ENCODE measurements around the gene RUFY2. TPM values are rescaled to one million over a fixed set of nuclear protein-coding genes. Genes with fewer than 3 reads are reported as not detected.

RUFY2 gene
- total and polyA plus RNA-seq, 2 experiments from 2014 or later = 10.3 to 17.3 TPM

DNA sequence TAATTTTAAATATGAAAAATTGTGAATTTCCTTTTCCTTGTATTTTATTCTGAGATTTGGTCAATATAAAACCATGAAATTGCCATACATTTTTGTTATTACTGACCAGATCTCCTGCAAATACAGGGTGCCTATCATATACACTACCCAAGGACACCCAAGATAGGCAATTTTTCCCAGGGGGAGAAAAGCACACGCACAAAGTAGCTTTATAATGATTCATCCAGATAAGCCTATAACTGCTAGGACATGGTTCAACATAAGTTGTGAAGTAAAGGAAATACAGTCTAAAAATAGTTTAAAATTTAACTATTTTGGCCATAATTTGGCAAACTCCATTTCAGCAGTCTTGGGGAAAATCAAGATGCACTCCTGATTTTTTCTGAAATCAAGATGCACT, 4.8 kb downstream of the RUFY2 start (continued):
- TF ChIP-seq NANOG (IDR thresholded peaks at IDR 0.05; ENCODE audit: borderline replicate concordance) = no peak
- TF ChIP-seq CTCF (conservative IDR thresholded peaks at IDR 0.05; ENCODE audit: low read depth in 2 of 2) = no peak
- no peak for TF ChIP-seq REST (IDR thresholded peaks at IDR 0.05; ENCODE audit: unreplicated experiment)
- TF ChIP-seq ZNF114 (CRISPR knock-in tag; IDR thresholded peaks at IDR 0.05) = no peak
- no peak for TF ChIP-seq EZH2 (IDR thresholded peaks at IDR 0.05; ENCODE audit: low read depth, unreplicated experiment)
- TF ChIP-seq EZH2phosphoT487 (IDR thresholded peaks at IDR 0.05; ENCODE audit: unreplicated experiment) = no peak

DNA sequence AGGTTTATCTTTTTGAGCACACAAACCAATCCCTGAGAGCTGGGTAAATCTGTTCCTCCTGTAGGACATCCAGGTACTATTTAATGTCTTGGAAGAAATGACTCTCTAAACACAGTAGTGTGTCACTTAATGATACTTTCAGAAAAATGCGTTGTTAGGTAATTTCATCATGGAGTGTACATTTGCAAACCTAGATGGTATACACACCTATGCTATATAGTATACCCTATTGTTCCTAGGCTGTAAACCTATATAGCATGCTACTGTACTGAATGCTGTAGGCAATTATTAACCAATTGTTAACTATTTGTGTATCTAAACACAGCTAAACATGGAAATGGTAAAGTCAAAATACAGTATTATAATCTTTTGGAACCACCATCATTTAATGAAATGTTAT, 10.1 kb downstream of the RUFY2 start:
- Histone ChIP-seq H3K4me1 (ENCODE audit: insufficient read depth) (no peaks in the 10 kb centered on the region), H3K27ac (ENCODE audit: low read depth) (no peak overlapping the region), H2AFZ (no peak overlapping the region), H3K36me3 (ENCODE audit: insufficient read depth) (peaks cover 11% of the 10 kb centered on the region), H3K4me3 (no peak overlapping the region), H3K79me2 (replicated peaks; ENCODE audit: insufficient read depth) (no peaks in the 10 kb centered on the region; the same call in 1 of the 2 replicates), H3K9me2 (ENCODE audit: insufficient read depth) (no peaks in the 10 kb centered on the region), H3F3A (replicated peaks; ENCODE audit: low read depth) (no peaks in the 10 kb centered on the region), H4K20me1 (replicated peaks; ENCODE audit: insufficient read depth) (peaks cover 4% of the 10 kb centered on the region; the same call in 1 of the 2 replicates), H3K4me2 (no peak overlapping the region), H3K27me3 (ENCODE audit: insufficient read depth) (no peaks in the 10 kb centered on the region)
- Mint-ChIP-seq H3K4me3 (no peak overlapping the region), H3K4me1 (no peaks in the 10 kb centered on the region), H3K36me3 (ENCODE audit: low read depth) (peaks cover 34% of the 10 kb centered on the region), H3K27me3 (ENCODE audit: insufficient read depth, low read depth, poor library complexity) (no peaks in the 10 kb centered on the region), H3K27ac (no peak overlapping the region), H3K9me3 (no peaks in the 10 kb centered on the region)
- DNase-seq (ENCODE audit: low spot score) (no peak), ATAC-seq (no peak)
- no peak for TF ChIP-seq ZNF114 (CRISPR knock-in tag; IDR thresholded peaks at IDR 0.05)

- H3K79me2 ChIP-seq (replicated peaks; ENCODE audit: insufficient read depth) = no peaks in the 10 kb centered on the region
- H3K27ac ChIP-seq (ENCODE audit: low read depth) = no peak overlapping the region
- no peaks in the 10 kb centered on the region for H3K9me2 ChIP-seq (ENCODE audit: insufficient read depth)
- Mint-ChIP-seq H3K36me3 (ENCODE audit: low read depth) (peaks cover 31% of the 10 kb centered on the region), H3K27me3 (ENCODE audit: insufficient read depth, low read depth, poor library complexity) (peaks cover 5% of the 10 kb centered on the region), H3K27ac (no peak overlapping the region), H3K9me3 (no peaks in the 10 kb centered on the region), H3K4me3 (no peak overlapping the region), H3K4me1 (no peaks in the 10 kb centered on the region)
- H3K4me2 ChIP-seq = no peak overlapping the region
- no peak overlapping the region for H2AFZ ChIP-seq
- no peaks in the 10 kb centered on the region for H3K27me3 ChIP-seq (ENCODE audit: insufficient read depth)
- no peaks in the 10 kb centered on the region for H3K36me3 ChIP-seq (ENCODE audit: insufficient read depth)
- no peak overlapping the region for H3K4me3 ChIP-seq
- DNase-seq (ENCODE audit: low spot score) (no peak), ATAC-seq (no peak)
- TF ChIP-seq NANOG (IDR thresholded peaks at IDR 0.05; ENCODE audit: borderline replicate concordance) = no peak
- no peak for TF ChIP-seq JUNB (IDR thresholded peaks at IDR 0.05; ENCODE audit: unreplicated experiment)
- TF ChIP-seq, protein P1, sequence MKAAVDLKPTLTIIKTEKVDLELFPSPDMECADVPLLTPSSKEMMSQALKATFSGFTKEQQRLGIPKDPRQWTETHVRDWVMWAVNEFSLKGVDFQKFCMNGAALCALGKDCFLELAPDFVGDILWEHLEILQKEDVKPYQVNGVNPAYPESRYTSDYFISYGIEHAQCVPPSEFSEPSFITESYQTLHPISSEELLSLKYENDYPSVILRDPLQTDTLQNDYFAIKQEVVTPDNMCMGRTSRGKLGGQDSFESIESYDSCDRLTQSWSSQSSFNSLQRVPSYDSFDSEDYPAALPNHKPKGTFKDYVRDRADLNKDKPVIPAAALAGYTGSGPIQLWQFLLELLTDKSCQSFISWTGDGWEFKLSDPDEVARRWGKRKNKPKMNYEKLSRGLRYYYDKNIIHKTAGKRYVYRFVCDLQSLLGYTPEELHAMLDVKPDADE (IDR thresholded peaks at IDR 0.05) = no peak
- TF ChIP-seq REST (IDR thresholded peaks at IDR 0.05; ENCODE audit: unreplicated experiment) = no peak
- TF ChIP-seq STAT1 (IDR thresholded peaks at IDR 0.05; ENCODE audit: unreplicated experiment) = no peak
- H3K4me1 ChIP-seq (ENCODE audit: insufficient read depth) = no peaks in the 10 kb centered on the region
- H4K20me1 ChIP-seq (replicated peaks; ENCODE audit: insufficient read depth) = no peaks in the 10 kb centered on the region
- no peaks in the 10 kb centered on the region for H3F3A ChIP-seq (replicated peaks; ENCODE audit: low read depth)
These were observed 21.3 kb downstream of the RUFY2 start for GRCh38 chr10:68385740-68386139.

Measured in GM23338 (cell line).